GM18870 (cell line): ENCODE data around the gene YJEFN3.
A peak's percentile ranks its signal among the peaks of the same experiment; 100 is the strongest.

Experiments used
- ATAC-seq: cut with Tn5 transposase; IDR thresholded peaks from one replicate; pipeline ENCODE4 v1.9.1; 2021; ENCODE audit warnings: moderate library complexity; ENCODE audit not compliant: unreplicated experiment

YJEFN3 gene

DNA sequence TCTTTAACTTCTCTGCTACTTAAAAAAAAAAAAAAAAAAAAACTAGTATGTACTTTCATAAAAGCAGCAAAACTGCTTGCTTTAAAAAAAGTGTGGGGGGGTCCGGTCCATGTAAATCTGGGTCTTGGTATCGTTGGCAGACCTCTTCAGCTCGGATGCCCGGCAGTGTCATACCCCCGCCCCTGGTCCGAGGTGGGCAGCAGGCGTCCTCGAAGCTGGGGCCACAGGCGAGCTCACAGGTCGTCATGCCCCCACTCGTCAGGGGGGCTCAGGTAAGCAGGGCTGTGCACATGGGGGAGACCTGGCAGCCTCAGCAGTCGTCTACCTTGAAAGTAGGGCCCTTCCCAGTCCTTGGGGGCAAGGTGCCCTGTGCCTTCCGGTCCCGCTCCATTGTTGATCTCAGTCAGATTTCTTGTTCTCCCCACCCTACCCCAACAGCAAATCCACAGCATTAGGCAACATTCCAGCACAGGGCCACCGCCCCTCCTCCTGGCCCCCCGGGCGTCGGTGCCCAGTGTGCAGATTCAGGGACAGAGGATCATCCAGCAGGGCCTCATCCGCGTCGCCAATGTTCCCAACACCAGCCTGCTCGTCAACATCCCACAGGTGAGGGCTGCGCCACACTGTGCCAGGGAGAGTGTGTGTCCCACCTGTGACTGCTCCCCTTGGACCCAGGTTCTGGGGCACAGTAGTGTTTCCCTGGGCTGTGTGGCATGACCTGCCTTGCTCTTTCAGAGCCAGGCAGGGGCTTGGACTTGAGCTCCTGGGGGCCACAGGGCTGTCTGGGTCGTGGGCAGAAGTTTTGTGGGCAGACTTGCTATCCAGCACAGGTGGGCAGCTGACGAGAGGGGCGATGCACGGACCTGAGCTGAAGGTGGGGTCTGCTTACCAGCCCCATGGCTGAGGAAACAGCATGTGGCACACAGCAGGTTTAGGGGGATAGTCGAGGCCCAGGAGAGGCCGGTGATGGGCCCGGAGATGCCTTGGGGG, 32.8 kb upstream of the YJEFN3 start:
- no peak for ATAC-seq

DNA sequence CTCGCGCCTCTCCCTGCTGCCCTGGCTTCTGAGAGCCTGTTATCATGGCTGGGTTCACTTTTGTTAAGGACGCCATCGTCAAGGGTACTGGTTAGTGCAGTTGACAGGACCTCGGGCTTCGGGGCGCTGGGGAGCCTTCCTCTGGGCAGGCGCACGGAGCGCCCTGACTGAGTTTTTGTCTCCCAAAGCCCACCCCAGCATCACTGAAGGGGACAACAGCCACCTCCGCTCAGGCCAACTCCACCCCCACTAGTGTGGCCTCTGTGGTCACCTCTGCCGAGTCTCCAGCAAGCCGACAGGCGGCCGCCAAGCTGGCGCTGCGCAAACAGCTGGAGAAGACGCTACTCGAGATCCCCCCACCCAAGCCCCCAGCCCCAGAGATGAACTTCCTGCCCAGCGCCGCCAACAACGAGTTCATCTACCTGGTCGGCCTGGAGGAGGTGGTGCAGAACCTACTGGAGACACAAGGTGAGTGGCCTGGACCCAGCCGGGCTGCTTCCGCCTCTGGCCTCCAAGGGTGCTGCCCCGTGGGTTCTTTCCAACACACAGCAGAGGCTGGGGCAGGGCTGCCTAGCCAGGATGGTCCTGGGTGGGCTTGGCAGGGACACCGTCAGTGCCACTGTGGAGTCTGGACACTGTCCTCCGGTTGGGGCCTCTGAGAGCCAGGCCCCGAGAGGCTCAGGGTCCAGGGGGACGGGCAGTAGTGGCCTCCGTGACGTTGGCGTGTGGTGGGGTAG, 30.3 kb upstream of the YJEFN3 start:
- no peak for ATAC-seq

DNA sequence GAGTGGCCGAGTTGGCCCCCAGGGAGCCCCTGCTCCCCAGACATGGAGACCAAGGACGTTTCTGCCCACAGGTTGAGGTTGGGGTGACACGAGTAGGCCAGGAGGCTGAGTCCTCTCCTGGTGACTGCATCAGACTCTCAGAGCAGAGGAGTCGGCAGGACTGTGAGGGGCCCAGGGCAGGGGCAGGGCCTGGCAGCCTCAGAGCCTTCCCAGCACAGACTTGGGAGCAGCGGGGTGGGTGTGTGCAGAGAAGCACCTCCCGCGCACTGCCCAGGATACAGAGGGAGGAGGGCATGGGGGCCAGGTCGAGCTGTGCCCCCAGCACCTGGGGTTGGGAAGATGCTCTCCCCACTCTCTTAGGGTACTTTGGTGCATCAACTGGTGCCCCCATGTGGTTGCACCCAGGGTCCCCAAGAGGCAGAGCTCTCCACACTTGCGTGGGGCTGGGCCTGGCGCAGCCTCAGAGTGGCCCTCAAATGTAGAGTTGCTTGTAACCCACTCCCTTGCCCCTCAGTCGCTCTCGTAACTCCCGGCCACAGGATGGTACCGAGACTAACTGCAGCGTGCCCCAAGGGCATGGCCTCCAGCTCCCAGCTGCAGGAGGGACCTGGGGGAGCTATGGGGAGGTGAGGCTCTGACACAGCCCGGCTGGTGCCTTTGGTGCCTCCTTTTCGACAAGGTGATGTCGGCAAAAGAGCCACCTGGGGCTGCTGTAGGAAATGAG, 29.3 kb upstream of the YJEFN3 start:
- no peak for ATAC-seq

DNA sequence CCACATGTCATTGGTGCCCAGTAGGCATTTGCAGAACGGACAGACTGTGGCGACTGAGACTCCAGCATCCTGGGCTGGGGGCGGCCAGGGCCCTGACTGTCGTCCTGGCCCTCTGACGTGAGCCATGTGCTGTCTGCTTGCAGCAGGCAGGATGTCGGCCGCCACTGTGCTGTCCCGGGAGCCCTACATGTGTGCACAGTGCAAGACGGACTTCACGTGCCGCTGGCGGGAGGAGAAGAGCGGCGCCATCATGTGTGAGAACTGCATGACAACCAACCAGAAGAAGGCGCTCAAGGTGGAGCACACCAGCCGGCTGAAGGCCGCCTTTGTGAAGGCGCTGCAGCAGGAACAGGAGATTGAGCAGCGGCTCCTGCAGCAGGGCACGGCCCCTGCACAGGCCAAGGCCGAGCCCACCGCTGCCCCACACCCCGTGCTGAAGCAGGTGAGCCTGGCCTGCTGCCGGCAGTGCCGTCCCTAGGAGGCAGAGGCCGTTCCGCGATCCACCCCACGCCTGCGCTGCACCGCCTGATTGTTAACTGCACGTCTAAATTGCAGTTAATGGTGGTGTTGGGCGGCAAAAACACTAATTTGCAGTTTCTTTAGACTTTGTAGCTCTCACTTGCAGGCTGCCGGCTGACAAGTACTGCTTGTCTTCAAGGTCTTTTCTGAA, 27.6 kb upstream of the YJEFN3 start:
- no peak for ATAC-seq

DNA sequence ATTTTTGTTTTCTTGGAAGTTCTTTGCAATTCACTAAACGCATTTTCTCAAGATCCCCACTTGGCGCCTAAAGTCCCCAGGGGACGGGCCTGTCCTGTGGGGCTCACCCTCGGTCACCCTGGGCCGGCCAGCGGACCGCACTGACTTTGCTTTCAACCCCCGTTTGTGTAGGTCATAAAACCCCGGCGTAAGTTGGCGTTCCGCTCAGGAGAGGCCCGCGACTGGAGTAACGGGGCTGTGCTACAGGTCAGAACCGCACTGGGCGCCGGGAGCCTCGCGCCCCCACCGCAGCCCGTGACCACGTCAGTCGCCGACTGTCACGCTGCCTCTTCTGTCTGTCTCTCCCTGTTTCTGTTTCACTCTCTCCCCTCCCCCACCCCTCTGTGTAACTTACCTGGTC, 26.9 kb upstream of the YJEFN3 start:
- no peak for ATAC-seq

DNA sequence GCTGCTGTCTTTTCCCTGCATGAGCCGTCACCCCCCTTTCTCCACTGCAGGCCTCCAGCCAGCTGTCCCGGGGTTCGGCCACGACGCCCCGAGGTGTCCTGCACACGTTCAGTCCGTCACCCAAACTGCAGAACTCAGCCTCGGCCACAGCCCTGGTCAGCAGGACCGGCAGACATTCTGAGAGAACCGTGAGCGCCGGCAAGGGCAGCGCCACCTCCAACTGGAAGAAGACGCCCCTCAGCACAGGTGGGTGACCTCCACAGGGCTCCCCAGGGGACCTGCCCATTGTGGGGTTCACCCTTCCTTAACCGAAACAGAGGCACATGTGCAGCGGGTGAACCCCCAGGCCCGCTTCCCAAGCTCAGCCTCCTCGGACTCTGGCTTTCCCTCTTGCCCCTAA, 26.4 kb upstream of the YJEFN3 start:
- ATAC-seq: no peak

DNA sequence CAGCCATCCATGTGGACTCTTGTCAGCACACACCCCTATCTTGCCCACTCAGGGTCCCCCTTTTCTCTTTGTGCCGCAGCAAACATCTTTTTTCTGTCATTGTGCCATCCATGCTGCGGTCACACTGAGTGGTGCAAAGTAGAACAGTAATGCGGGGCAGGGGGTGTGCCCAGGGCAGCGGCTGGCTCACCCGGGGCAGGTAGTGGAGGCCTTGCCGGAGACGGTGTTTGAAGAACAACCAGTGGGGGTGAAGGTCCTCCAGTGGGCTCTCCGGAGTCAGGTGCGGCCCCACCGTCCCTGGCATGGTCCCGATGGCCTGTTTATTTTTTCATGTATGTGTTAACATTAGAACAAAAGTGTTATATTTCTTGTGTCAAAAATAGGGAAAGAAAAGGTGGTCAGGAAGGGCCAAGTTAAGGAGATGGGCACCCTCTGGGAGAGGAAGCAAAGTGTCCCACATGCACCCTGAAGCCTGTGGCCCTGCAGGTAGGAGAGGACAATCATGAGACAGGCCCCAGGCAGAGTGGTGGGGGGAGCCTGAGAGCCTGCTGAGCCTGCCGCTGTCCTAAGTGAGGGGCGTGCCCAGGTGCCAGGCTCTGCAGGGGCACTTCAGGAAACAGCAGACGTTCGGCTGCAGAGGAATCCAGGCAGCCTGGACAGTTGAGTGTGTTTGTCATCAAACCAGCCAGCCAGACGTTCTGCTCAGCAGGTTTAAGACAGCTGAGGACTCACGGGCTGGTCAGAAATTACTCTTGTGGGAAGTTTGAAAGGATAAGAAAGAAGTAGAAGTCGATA, 25.7 kb upstream of the YJEFN3 start:
- no peak for ATAC-seq

DNA sequence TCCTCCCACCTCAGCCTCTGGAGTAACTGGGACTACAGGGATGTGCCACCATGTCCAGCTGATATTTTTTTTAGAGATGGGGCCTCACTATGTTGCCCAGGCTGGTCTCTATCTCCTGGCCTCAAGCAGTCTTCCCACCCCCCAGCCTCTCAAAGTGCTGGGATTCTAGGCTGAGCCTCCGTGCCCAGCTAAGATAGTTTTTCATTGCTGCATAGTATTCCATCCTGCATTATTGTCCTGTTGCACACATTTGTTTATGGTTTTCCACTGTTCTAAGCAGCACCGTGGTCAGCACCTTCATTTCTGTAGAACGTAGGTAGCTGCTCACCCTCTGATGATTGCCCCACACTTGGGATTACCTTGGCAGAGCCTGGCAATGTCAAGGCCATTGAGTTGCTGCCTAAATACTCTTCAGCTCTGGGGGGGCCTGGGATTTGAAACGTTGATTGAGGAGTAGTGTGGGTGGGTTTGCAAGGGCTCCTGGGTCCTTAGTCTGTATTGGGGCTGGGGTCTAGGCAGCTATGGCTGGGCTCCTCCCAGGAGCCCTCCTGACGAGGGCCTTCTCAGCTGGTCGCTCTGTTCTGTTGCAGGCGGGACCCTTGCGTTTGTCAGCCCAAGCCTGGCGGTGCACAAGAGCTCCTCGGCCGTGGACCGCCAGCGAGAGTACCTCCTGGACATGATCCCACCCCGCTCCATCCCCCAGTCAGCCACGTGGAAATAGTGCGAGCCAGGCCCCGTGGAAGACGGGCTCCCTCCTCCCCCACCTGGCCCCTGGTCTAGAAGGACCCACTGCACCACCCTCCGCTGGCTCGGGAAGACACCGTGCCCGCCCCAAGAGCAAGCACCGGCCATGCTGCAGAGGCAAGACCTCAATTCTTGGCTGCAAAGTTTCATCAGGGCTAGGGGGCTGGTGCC, 23.7 kb upstream of the YJEFN3 start:
- ATAC-seq: no peak

DNA sequence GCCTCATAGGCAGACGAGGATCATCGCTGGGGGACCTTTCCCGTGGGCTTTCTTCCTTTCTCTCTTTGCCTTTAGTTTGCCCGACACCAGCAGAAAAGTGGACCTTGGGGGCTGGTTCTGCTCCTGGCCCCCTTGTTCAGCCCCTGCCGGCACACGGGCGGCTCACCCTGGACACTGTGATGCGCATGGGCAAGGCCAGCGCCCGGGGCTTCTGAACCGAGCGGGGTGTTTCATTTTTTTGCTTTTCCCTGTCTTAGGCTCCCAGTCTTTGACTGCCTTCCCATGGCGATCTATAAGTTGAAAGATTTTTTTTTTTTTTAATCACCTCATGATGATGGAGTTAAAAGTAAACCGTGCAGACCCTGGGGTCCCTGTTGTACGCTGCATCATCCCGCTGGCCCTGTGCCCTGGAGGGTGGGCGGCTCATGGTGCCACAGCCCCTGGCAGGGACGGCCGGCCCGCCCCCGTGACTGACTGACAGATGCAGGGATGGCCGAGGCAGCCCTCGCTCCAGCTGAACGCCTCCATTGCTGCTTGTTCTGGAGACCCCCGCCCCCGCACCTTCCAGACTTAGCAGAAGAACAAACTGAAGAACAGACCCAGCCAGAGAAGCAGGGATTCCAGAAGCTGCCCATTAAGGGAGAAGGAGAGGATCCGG, 22.9 kb upstream of the YJEFN3 start:
- ATAC-seq: no peak

DNA sequence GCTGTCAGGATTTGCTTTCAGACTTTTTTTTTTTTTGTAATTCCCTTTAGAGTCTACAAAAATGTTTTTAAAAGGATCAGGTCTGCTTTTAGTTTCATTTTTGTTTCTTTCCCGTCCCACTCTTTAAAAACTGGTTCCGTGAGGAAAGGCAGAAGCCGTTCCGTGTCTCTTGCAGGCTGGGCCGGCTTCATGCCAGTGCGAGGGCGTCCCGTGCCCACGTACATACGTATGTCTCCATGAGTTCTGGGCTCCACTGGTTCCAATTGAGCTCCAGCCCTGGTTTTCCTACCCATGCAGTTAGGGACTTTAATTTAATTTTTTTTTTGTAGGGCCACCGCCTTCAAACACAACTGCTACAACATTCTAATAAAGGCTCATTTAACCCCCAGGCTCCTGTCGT, 22.1 kb upstream of the YJEFN3 start:
- no peak for ATAC-seq

DNA sequence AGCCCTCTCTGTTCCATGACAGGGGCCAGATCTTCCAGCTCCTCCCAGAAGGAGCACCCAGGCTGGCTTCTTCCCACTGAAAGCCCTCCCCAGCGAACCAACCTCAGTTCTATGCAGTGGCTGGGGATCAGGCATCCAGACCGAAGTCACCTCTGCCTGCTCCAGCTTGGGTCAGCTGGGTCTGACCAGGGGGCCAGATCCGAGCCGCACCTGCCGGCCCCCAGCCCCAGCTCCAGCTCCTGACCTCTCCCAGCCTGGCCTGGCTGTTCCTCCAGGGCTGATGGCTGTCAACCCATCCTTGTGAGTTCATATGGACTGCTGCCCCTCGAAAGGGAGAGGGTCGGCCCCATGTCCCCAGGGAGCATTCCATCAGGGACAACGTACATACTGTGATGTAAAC, 21.4 kb upstream of the YJEFN3 start:
- ATAC-seq: no peak

DNA sequence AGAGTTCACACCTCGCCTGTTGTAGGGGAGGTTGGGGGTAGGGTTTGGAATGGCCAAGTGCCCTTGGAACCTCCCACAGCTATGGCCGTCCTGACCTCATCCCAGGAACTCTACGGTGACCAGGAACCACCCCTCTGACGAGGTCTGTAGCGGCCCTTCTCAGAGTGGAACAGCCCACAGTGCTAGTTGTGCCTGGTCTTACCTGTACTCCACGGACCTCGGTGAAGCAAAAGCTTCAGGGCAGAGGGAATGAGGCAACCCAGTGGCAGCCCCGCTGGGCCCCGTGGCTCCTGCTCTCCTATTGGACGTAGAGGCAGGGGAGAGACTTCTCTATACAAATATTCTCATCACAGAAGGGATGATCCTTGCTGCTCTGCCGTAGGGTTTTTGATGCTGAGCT, 20.5 kb upstream of the YJEFN3 start:
- ATAC-seq: no peak

DNA sequence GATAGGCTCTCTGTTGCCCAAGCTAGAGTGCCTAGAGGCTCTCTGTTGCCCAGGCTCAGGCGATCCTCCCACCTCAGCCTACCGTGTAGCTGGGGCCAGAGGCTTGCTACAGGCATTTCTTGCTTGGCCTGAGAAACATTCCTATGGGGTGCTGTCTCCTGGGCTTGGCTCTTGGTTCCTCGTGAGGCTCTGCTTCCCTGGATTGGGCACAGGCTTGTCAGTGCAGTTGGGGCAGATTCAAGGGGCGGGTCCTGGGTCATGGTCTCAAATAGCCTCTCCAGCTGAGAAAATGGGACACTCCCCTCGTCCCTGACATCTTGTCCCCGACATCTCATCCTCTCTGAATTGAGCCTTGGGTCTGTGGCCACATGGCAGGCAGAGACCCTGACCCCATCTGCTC, 18.3 kb upstream of the YJEFN3 start:
- no peak for ATAC-seq

DNA sequence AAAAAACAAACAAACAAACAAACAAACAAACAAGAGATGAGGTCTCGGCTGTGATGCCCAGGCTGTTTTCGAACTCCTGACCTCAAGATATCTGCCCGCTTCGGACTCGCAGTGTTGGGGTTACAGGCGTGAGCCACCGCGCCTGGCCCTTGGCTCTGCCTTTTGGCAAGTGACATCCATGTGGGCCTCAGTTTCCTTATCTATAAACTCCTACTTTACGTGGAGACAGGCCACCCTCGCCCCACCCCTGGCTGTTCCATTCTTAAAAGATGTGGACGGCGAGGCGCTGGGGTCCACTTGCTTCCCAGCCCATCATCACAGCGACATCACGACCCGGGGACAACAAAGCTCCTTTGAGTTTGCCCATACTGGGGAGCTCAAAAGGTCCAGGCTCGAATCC, 15.0 kb upstream of the YJEFN3 start:
- ATAC-seq: no peak

DNA sequence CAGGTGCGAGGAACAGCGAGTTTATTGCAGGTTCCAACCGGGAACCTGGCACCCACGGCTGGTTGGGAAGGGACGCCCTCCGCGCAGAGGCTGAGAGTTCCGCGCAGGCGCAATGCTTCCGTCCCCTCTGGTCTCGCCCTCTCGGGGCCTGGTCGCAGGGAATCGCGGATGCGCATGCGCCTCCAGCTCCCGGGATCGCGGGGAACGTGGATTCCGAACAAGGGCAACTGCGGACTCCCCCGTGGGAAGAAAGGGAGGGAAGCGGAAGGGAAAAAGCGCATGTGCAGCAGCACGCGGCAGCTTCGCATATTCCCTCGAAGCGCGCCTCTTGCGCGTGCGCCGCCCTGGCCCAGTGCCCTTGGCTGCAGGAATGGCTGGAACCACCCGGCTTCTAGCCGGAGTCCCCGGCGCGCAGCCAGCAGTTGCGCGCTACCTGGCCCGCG, 14.5 kb upstream of the YJEFN3 start:
- no peak for ATAC-seq

DNA sequence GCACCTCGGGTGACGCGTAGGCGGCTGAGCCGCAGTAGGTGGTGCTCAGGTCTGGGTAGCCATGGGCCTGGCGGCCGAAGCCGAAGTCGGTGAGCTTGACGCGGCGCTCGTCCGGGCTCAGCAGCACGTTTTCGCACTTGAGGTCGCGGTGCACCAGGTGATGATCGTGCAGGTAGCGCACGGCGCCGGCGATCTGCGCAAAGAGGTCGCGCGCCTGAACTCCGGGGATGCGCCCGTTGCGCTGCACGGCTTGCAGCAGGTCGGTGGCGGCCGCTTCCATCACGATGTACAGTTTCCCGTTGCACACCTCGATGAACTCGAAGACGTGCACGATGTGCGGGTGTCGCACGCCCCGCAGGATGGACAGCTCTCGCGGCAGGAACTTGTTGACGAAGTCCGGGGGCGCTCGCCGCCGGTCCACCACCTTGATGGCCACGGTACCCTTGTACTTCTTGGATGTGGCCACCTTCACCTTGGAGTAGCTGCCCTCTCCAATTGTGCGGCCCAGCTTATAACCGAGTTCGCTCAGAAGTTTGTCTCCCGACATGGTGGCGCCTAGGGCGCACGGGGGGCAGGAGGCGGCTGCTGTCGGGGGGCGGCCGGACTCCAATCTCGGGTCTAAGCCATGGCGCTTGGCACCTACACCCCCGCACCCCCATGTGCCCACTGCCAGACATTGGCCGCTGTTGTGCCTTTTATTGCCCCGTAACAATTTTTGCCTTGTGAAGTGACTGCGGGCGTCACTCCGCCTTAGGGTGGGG, 13.7 kb upstream of the YJEFN3 start, which contains the start of gene TSSK6:
Gene TSSK6 (minus strand): TSS at position 668 of the 761 bp plus-strand sequence. CDS start 121 bp downstream, at position 547.
- no peak for ATAC-seq

DNA sequence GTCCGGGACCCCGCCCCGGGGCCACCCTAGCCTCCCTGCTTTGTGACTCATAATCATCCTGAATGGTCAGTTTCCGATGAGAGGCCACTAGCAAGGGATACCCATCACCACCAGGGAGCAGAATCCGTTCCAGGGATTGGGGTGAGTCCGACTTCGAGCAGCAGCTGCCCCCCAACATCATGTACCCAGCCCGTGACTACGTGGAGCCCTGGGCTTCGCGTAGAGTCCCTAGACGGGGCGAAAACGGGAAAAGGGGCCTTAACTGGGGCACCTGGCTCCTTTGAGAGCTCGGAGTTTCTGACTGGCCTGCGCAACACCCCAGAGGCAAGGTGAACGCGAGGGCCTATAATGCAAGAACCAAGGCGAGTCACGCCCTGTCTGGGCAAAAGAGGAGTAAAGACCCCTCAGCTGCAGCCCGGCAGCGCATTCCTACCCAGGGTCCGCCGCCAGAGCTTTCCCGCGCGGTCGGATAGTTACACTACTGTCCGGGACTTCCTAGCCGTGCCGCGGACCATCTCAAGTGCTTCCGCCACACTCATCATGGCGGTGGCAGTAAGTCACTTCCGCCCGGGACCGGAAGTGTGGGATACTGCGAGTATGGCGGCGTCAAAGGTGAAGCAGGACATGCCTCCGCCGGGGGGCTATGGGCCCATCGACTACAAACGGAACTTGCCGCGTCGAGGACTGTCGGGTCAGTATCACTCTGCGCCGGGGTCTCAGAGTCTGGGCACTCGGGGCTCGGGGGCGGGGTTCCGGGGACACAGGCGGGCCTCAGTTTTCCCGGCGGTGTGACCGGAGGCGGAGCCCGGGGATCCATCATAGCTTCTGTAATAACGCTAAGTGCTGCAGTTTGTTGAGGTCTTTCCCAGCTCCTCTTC, 12.8 kb upstream of the YJEFN3 start, which contains the start of gene NDUFA13:
Gene NDUFA13 (plus strand): TSS at position 584 of the 878 bp plus-strand sequence. CDS start 14 bp downstream, at position 598.
- peak; percentile 86 for ATAC-seq
